Pons (tissue), 1 donor: ENCODE data around the gene FKBP1A.
"Not testable (repeated sequence)": the region's sequence is repeated elsewhere in the genome, so short reads cannot be mapped to it uniquely, and the experiment has no call there.

Experiments used
- DNase-seq: peaks from one replicate; pipeline ENCODE4 v3.0.0-alpha.2; 2016; ENCODE audit warnings: low spot score

The FKBP1A gene

GRCh38 chr20:1363522-1363921 lies 29.3 kb downstream of the FKBP1A start:
- no peak for DNase-seq

- DNase-seq, result no peak
Measured at GRCh38 chr20:1362484-1362883, 30.4 kb downstream of the FKBP1A start.

DNA sequence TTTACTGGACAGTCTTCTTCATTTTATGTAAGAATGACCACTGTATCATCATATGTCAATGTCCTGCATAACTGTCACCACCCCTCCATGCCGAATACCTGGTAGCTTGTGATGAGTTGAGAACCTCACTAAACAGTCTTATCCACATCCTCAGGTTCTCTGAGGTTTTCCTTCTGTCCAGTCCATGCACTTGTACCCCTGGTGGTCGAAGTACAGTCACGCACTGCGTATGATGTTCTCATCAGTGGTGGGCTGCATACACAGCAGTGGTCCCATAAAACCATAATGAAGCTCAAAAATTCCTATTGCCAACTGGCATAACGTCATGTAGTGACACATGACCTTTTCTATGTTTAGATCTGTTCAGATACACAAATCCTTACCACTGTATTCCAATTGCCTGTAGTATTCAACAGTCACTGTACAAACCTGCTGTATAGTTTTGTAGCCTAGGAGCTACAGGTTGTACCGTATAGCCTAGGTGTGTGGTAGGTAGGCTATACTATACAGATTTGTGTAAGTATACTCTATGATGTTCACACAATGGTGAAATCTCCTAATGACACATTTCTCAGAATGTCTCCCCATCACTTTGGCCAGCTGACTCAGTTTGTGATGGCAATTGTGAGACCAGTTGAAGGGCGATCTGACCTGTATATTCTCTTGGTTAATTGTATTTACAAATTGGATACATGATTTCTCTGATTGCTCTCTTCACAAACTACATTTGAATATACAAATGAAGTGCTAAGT lies 32.6 kb downstream of the FKBP1A start:
- DNase-seq, result no peak

DNA sequence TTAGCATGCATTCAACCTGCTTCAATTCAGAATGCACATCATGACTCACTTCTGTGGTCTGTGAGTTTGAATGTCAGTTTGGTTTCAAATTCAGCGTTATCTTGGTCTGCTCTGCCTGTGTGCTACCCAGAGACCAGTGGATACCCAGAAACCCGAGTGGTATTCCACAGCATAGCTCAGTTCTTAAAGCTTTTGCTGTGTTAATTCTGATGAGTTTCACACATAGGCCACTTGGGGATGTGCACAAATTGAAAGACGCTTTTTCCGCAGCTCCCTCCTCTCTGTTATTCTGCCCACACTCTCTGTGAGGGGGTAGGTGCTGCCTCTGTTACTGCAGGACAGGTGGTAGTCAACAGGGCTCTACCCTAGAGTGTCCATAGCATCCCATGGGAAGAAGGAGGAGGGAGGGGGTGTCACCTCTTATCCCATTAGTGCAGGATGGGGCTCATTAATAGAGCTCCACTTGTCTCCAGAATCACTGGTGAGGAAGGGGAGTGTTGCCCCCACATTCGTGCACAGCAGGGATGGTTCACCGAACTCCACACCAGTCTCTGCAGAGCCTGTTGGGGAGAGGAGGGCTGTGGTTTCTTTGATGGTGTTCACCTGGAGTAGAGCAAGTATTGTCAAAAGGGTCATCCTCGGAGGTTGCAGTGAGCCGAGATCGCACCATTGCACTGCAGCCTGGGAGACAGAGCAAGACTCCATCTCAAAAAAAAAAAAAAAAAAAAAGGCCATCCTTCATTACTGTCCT lies 34.8 kb downstream of the FKBP1A start:
- no peak for DNase-seq

- no peak for DNase-seq
Measured at GRCh38 chr20:1353956-1354355, 38.9 kb downstream of the FKBP1A start.

DNA sequence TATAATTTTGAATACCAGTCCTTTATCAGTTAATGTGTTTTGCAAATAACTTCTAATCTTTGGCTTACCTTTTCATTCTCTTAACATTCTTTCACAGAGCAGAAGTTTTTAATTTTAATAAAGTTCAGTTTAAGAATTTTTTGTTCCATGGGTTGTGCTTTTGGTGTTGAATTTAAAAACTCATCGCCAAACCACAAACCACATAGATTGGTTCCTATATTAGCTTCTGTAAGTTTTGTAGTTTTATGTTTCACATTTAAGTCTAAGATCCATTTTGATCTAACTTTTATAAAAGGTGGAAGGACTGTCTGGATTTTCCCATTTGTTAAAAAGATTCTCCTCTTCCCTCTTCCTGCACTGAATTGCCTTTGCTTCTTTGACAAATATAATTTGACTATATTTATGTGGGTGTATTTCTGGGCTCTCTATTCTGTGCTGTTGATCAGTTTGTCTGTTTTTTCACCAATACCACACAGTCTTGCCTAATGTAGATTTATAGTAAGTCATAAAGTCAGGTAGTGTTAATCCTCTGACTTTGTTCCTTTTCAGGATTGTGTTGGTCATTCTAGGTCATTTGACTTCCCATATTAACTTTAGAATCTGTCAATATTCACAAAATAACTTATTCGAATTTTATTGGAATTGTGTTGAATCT lies 46.4 kb downstream of the FKBP1A start:
- no peak for DNase-seq

DNA sequence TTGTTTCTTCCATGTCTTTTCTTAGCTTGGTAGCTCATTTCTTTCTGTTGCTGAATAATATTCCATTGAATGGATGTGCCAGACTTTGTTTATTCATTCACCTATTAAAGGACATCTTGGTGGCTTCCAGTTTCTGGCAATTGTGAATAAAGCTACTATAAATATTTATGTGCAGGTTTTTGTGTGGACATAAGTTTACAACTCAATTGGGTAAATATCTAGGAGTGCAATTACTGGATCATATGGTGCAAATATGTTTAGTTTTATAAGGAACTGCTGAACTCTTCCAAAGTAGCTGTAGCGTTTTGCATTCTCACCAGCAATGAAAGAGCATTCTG lies 47.1 kb downstream of the FKBP1A start:
- DNase-seq, result no peak

DNA sequence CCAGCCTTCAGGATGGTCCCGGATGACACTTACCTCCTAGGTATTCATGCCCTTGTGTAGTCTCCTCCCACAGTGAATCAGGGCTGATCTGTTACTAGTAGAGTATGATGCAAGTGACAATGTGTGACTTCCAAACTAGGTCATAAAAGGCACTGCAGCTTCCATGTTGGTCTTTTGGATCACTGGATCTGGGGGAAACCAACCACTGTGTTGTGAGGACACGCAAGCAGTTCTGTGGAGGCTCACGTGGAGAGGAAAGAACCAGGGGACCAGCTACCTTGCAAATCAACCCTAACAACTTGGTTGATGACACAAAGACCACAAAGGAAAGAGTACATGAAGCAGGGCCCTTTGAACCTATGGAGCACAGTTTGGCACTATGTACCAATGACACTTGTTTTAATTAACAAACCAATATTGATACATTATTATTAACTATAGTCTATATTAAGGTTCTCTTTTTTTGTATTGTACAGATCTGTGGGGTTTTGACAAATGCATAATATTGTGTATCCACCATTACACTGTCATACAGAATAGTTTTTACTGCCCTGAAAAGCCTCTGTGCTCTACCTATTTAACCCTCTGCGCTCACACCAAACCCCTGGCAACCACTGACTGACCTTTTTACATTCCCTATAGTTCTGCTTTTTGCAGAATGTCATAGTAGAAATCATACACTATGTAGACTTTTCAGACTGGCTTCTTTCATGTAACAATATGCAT lies 47.7 kb downstream of the FKBP1A start:
- no peak for DNase-seq

- DNase-seq, result not testable (repeated sequence)
Measured at GRCh38 chr20:1343446-1344124, 49.3 kb downstream of the FKBP1A start.

- DNase-seq, result no peak
Measured at GRCh38 chr20:1341561-1342265, 51.1 kb downstream of the FKBP1A start.

GRCh38 chr20:1338801-1339200 lies 54.1 kb downstream of the FKBP1A start:
- DNase-seq, result no peak

GRCh38 chr20:1338096-1338495 lies 54.8 kb downstream of the FKBP1A start:
- DNase-seq, result no peak

GRCh38 chr20:1337441-1337840 lies 55.4 kb downstream of the FKBP1A start:
- DNase-seq, result no peak

GRCh38 chr20:1336699-1337367 lies 56.0 kb downstream of the FKBP1A start:
- no peak for DNase-seq

- DNase-seq, result no peak
Measured at GRCh38 chr20:1335961-1336698, 56.7 kb downstream of the FKBP1A start.

- no peak for DNase-seq
Measured at GRCh38 chr20:1334761-1335160, 58.1 kb downstream of the FKBP1A start.

DNA sequence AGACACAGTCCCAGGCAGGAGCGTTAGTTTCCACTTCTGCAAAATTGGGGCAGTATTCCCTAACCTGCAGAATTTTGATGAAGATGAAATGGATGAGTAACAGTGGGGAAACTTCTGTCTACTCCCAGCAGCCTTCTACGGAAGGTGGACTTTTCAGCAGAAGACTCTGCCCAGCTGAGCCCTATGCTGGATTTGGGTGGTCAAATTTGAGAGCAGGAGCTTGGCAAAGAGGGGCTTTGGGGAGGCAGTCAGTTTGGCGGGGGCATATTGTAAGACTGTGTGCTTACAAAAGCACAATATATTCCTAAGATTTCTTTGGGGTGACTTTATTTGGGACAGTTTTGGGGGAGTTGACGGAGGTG lies 58.5 kb downstream of the FKBP1A start:
- no peak for DNase-seq

DNA sequence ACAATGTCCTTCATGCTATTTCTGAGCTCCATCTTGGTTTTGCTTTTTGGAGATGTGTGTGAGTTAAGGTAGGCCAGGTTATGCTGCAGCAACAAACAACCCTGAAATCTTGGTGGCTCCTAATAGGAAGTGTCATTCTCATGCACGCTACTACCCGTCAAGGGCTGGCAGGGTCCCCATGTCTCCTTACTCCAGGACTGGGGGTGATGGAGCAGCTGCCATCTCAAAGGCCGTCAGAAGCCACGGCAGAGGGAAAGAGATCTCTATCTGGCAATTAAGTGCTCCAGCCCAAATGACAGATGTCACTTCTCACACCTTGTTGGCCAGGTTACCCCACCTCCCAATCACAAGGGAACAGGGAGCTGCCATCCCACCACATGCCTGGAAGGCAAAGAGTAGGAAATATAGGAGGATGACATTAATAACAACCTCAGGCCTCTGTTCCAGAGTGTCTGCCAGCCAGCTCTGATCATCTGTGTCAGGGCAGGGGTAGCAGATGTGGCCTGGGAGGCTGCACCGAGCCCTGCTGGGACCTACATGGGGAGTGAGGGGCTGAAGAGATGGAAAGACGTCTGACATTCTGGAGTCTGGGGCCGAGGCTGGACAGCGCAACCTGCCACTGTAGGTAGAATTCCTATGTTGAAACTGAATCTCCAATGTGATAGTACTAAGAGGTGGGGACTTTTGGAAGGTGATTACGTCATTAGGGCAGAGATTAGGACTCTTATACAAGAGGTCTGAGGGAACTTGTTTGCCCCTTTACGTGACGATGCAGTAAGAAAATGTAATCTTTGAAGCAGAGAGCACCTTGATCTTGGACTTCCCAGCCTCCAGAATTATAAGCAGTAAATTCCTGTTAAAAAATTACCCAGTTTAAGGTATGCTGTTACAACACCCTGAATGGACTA lies 59.1 kb downstream of the FKBP1A start:
- DNase-seq, result no peak

DNA sequence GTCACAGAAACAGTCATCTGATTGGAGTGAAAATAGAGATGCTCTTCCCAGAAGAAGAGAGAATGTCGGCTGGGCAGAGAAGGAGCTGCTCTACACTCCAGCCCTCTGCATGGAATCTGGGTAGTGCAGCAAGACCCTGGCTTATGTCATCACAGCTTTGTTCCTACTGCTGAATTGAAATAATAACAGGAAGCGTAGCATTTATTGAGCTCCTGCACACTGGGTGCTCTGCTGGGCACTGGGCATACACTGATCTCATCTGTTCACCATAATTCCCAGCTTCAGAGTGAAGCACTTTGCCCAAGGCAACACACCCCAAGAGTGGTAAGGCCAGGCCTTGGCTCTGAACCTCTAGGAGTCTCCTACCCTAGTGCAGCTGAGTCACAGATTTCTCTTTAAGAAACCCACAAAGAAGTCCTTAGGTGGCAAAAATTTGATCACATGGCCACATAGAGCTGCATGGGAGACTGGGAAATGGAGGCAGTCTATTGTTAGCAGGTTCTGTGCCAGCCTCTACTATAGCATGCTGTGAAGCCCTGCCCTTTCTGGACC lies 60.0 kb downstream of the FKBP1A start:
- DNase-seq, result no peak
